T-helper 2 cell treated with Interferon-gamma antibody and Interleukin-4, amounts not matched to agents 5 μg/mL and 100 μg/mL, for 36 hours (primary cell): Measurements from ENCODE around the gene POC1A.
"Not testable (repeated sequence)": the region's sequence is repeated elsewhere in the genome, so short reads cannot be mapped to it uniquely, and the experiment has no call there.

ENCODE experiments used
- DNase-seq: peaks from one replicate; pipeline ENCODE4 v3.0.0; 2021; ENCODE audit warnings: low spot score
- H3K27ac Mint-ChIP-seq: one replicate; pipeline ENCODE4 v1.8.0; 2021; ENCODE audit warnings: mild to moderate bottlenecking, mixed read lengths
- H3K27me3 Mint-ChIP-seq: one replicate; pipeline ENCODE4 v1.8.0; 2021; ENCODE audit warnings: low read depth, mixed read lengths
- H3K36me3 Mint-ChIP-seq: one replicate; pipeline ENCODE4 v1.8.0; 2021; ENCODE audit warnings: low read depth, mixed read lengths
- H3K4me1 Mint-ChIP-seq: one replicate; pipeline ENCODE4 v1.8.0; 2021; ENCODE audit warnings: low read depth, mixed read lengths
- H3K4me3 Mint-ChIP-seq: one replicate; pipeline ENCODE4 v1.8.0; 2022; ENCODE audit warnings: mild to moderate bottlenecking, moderate library complexity, mixed read lengths
- H3K9me3 Mint-ChIP-seq: one replicate; pipeline ENCODE4 v1.8.0; 2021; ENCODE audit warnings: mixed read lengths

POC1A gene

GRCh38 chr3:52151991-52152390 lies 2.2 kb downstream of the POC1A start:
- peaks cover 22% of the 10 kb centered on the region for H3K4me1 Mint-ChIP-seq
- H3K9me3 Mint-ChIP-seq, H3K27ac Mint-ChIP-seq, DNase-seq, H3K36me3 Mint-ChIP-seq, H3K27me3 Mint-ChIP-seq, H3K4me3 Mint-ChIP-seq: not testable (repeated sequence)

DNA sequence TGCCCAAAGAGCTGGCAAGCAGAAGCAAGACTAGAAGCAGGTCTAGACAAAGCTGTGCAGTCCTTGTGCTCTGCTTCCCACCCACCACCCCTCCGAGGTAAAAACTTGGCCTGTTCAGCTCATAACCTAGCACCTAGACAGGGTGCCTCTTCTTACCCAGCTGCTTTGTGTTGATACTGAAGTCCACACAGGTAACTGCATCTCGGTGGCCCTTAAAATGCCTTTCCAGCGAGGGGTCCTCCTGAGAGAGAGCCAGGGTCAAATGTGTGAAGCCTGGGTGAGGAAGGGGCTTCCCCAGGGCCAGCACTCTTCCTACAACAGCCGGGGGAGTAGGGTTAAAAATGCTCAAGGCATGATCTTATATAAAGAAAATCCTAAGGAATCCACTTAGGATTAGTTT lies 3.4 kb downstream of the POC1A start:
- H3K4me1 Mint-ChIP-seq: peaks cover 21% of the 10 kb centered on the region
- DNase-seq: no peak
- peaks cover 10% of the 10 kb centered on the region for H3K36me3 Mint-ChIP-seq
- no peaks in the 10 kb centered on the region for H3K27me3 Mint-ChIP-seq
- no peak overlapping the region for H3K4me3 Mint-ChIP-seq
- no peaks in the 10 kb centered on the region for H3K9me3 Mint-ChIP-seq
- H3K27ac Mint-ChIP-seq: no peak overlapping the region

DNA sequence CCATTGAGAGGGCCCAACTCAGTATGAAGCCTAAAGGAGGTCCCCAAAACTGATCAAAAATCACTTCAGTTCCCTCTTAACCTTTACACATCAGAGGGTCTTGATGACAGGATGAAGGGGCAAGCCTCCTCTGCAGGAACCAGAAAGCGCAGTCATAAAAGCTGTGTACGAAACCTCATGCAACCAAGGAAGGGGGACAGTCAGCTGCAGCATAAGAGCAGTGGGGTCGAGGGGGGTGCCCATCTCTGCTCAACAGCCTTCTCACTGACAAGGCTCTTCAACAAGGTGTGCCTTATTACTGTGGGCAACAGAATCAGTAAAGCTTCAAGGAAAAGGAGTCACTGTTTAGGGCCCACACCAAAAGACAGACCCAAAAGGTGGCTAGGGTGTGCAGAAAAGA lies 3.9 kb downstream of the POC1A start:
- Mint-ChIP-seq H3K4me3 (no peak overlapping the region), H3K9me3 (no peaks in the 10 kb centered on the region), H3K27ac (no peak overlapping the region), H3K4me1 (peaks cover 17% of the 10 kb centered on the region), H3K27me3 (no peaks in the 10 kb centered on the region), H3K36me3 (peaks cover 13% of the 10 kb centered on the region)
- no peak for DNase-seq

DNA sequence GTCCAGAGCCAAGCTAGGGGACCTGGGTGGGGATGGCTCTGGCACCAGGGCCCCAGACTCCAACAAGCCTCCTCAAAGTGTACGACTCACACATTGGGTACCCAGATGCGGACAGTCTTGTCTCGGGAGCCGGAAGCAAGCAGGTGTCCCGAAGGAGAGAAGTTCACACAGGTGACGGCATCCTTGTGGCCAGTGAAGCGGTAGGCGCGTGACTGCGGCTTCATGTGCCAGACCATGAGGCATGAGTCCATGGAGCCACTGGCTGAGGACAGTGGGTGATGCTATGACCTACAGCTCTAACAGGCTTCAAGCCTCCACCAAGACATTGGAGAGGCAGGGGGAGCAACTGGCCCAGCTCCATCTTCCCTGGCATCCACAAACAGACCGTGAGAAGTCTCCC lies 4.5 kb downstream of the POC1A start:
- no peaks in the 10 kb centered on the region for H3K27me3 Mint-ChIP-seq
- H3K4me3 Mint-ChIP-seq: no peak overlapping the region
- no peak for DNase-seq
- H3K9me3 Mint-ChIP-seq: no peaks in the 10 kb centered on the region
- H3K27ac Mint-ChIP-seq: no peak overlapping the region
- H3K36me3 Mint-ChIP-seq: peaks cover 17% of the 10 kb centered on the region
- H3K4me1 Mint-ChIP-seq: peaks cover 13% of the 10 kb centered on the region

- H3K27ac Mint-ChIP-seq: no peak overlapping the region
- peaks cover 18% of the 10 kb centered on the region for H3K4me1 Mint-ChIP-seq
- no peak overlapping the region for H3K4me3 Mint-ChIP-seq
- H3K36me3 Mint-ChIP-seq: peaks cover 22% of the 10 kb centered on the region
- H3K27me3 Mint-ChIP-seq: no peaks in the 10 kb centered on the region
- DNase-seq: no peak
- no peaks in the 10 kb centered on the region for H3K9me3 Mint-ChIP-seq
These were observed 5.2 kb downstream of the POC1A start for GRCh38 chr3:52149021-52149420.

DNA sequence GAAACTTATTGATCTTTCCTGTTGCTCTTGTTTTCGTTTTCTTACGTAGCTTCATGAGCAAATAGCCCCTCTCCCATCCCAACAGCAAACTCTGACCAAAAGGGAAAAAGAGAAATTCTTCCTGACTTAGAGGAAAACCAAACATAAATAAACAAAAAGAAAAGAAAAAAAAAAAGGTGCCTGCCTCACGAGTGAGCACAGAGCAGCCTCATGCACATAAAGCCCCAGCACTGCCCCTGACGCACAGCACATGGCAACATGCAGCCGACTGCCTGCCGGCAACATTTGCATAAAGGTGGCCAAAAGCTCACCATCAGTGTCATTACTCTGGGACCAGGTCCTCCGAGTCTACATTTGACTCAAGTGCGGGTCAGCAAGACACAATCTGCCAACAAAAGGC lies 6.4 kb downstream of the POC1A start:
- Mint-ChIP-seq H3K4me3 (no peak overlapping the region), H3K4me1 (peaks cover 12% of the 10 kb centered on the region), H3K27ac (no peak overlapping the region), H3K9me3 (no peaks in the 10 kb centered on the region), H3K27me3 (no peaks in the 10 kb centered on the region), H3K36me3 (peaks cover 23% of the 10 kb centered on the region)
- no peak for DNase-seq

GRCh38 chr3:52146811-52147210 lies 7.4 kb downstream of the POC1A start:
- Mint-ChIP-seq H3K9me3 (no peaks in the 10 kb centered on the region), H3K4me3 (no peak overlapping the region), H3K27me3 (no peaks in the 10 kb centered on the region), H3K36me3 (peaks cover 23% of the 10 kb centered on the region), H3K27ac (no peak overlapping the region), H3K4me1 (peaks cover 9% of the 10 kb centered on the region)
- no peak for DNase-seq

GRCh38 chr3:52146189-52146588 lies 8.0 kb downstream of the POC1A start:
- Mint-ChIP-seq H3K36me3 (peaks cover 23% of the 10 kb centered on the region), H3K27me3 (no peaks in the 10 kb centered on the region), H3K9me3 (no peaks in the 10 kb centered on the region), H3K27ac (no peak overlapping the region), H3K4me1 (peaks cover 7% of the 10 kb centered on the region), H3K4me3 (no peak overlapping the region)
- DNase-seq: no peak

DNA sequence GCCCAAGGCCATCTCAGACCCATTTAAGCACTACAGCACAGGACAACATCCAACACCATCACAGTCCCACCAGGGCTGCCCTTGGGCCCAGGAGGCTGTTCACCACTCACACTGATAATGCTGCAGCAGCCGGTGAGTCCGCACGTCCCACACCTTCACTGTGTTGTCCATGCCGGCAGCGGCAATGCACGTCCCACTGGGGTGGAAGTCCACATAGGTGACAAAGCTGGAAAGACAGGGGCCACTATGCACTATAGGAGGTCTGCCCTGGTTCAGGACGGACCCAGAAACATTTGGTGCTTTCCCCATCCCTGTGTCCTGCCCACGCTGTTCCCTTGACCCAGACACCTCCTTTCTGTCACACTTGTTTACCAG lies 8.5 kb downstream of the POC1A start:
- no peaks in the 10 kb centered on the region for H3K9me3 Mint-ChIP-seq
- H3K4me3 Mint-ChIP-seq: no peak overlapping the region
- no peak for DNase-seq
- H3K36me3 Mint-ChIP-seq: peaks cover 26% of the 10 kb centered on the region
- H3K27ac Mint-ChIP-seq: no peak overlapping the region
- H3K4me1 Mint-ChIP-seq: peaks cover 7% of the 10 kb centered on the region
- H3K27me3 Mint-ChIP-seq: no peaks in the 10 kb centered on the region

DNA sequence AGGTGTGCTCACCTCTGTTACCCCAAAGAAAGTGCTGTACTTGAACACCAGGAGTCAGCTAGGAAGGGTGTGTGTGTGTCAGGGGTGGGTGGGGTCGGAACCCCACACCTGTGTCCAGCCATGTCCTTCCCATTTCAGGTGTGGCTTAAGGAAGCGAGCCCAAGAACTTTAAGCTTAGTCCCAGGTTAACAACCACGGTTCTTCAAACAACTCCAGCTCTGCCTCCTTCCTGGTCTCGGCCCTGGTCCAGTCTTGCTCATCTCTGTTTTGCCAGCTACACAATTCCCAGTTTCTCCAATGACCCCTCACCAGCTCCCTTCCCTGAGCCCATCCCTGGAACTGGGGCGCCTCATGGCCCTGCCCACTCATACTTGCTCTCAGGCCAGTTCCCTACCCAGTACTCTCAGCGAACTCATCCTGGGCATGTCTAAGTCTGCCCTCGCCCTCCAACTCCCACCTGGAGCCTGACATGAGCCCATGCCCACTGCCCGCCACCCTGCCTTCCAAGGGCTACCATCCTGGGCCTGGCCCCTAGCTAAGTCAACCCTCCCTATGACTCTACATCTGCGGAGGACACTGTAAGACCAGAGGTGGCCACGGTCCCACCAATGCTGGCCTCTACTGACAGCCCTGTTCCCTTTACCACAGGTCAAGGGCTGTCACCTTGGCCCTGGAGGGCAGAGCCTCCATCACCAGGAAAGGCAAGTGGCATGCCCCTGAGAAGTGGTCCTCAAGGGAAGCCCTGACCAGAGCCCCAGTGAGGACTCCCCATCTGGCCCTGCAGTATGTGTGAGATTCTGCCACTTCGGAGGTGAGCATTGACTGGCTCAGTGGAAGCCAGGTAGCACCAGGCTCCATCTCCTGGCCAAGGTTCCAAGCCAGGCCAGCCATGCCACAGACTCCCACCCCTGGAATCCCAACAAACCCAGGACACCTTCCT lies 9.2 kb downstream of the POC1A start:
- peaks cover 7% of the 10 kb centered on the region for H3K4me1 Mint-ChIP-seq
- H3K9me3 Mint-ChIP-seq: no peaks in the 10 kb centered on the region
- DNase-seq: no peak
- H3K27me3 Mint-ChIP-seq: no peaks in the 10 kb centered on the region
- H3K4me3 Mint-ChIP-seq: no peak overlapping the region
- H3K27ac Mint-ChIP-seq: no peak overlapping the region
- H3K36me3 Mint-ChIP-seq: peaks cover 27% of the 10 kb centered on the region

GRCh38 chr3:52144034-52144795 lies 10.0 kb downstream of the POC1A start:
- Mint-ChIP-seq H3K36me3 (peaks cover 28% of the 10 kb centered on the region), H3K4me1 (peaks cover 7% of the 10 kb centered on the region), H3K4me3 (no peak overlapping the region), H3K9me3 (no peaks in the 10 kb centered on the region), H3K27me3 (no peaks in the 10 kb centered on the region), H3K27ac (peak overlapping the region; percentile 67)
- peak; percentile 69 for DNase-seq

- Mint-ChIP-seq H3K4me1 (peaks cover 7% of the 10 kb centered on the region), H3K27me3 (no peaks in the 10 kb centered on the region), H3K36me3 (peaks cover 27% of the 10 kb centered on the region), H3K4me3 (no peak overlapping the region), H3K27ac (peak overlapping the region; percentile 31), H3K9me3 (no peaks in the 10 kb centered on the region)
- no peak for DNase-seq
These were observed 10.6 kb downstream of the POC1A start for GRCh38 chr3:52143616-52144015.

GRCh38 chr3:52143156-52143555 lies 11.1 kb downstream of the POC1A start:
- H3K27me3 Mint-ChIP-seq: no peaks in the 10 kb centered on the region
- no peak for DNase-seq
- H3K4me1 Mint-ChIP-seq: peaks cover 7% of the 10 kb centered on the region
- no peaks in the 10 kb centered on the region for H3K9me3 Mint-ChIP-seq
- peak overlapping the region; percentile 31 for H3K27ac Mint-ChIP-seq
- H3K36me3 Mint-ChIP-seq: peaks cover 27% of the 10 kb centered on the region
- H3K4me3 Mint-ChIP-seq: no peak overlapping the region

DNA sequence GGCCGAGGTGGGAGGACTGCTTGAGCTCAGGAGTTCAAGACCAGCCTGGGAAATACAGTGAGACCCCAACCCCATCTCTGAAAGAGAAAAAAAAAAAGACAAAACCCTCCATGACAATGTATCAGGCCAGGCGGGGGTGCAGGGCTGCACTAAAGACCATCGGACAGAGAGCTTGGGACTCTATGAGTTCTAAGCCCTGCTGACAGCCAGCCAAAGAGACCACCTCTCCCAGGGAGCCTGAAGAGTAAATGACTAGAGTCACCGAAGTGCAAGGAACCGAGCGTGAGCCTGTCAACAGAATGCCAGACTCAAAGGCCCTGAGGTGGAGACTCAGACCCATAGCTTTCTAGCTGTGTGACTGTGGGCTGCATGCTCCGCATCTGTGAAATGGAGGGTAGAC lies 12.5 kb downstream of the POC1A start:
- Mint-ChIP-seq H3K4me1 (peaks cover 7% of the 10 kb centered on the region), H3K4me3 (no peak overlapping the region), H3K9me3 (no peaks in the 10 kb centered on the region), H3K27ac (no peak overlapping the region), H3K36me3 (peaks cover 30% of the 10 kb centered on the region), H3K27me3 (no peaks in the 10 kb centered on the region)
- DNase-seq: no peak
